ENCODE measurements around the gene EPB41L4B.

The EPB41L4B gene

DNA sequence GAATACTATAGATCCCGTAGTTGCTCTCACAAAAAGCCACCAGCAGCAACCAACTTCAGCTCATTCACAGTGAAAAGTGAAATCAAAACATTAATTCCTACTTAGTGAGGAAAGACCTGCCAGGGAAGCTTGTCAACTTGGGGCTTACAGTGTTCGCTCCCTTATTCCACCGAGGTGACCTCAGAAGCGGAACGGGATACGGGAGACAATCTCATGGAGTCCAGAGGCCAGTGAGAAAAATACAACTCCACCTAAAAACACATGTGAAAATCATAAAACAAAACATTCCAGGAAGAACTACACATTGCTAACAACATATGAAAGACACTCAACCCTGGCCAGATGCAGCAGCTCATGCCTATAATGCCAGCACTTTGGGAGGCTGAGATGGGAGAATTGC lies 11.6 kb downstream of the EPB41L4B start:
- TF ChIP-seq, protein P1, sequence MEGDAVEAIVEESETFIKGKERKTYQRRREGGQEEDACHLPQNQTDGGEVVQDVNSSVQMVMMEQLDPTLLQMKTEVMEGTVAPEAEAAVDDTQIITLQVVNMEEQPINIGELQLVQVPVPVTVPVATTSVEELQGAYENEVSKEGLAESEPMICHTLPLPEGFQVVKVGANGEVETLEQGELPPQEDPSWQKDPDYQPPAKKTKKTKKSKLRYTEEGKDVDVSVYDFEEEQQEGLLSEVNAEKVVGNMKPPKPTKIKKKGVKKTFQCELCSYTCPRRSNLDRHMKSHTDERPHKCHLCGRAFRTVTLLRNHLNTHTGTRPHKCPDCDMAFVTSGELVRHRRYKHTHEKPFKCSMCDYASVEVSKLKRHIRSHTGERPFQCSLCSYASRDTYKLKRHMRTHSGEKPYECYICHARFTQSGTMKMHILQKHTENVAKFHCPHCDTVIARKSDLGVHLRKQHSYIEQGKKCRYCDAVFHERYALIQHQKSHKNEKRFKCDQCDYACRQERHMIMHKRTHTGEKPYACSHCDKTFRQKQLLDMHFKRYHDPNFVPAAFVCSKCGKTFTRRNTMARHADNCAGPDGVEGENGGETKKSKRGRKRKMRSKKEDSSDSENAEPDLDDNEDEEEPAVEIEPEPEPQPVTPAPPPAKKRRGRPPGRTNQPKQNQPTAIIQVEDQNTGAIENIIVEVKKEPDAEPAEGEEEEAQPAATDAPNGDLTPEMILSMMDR (IDR thresholded peaks at IDR 0.05; ENCODE audit: borderline replicate concordance, insufficient read depth, low read depth, low read length), result no peak
- H3K4me3 ChIP-seq (ENCODE audit: low read depth, low read length), result no peak overlapping the region

DNA sequence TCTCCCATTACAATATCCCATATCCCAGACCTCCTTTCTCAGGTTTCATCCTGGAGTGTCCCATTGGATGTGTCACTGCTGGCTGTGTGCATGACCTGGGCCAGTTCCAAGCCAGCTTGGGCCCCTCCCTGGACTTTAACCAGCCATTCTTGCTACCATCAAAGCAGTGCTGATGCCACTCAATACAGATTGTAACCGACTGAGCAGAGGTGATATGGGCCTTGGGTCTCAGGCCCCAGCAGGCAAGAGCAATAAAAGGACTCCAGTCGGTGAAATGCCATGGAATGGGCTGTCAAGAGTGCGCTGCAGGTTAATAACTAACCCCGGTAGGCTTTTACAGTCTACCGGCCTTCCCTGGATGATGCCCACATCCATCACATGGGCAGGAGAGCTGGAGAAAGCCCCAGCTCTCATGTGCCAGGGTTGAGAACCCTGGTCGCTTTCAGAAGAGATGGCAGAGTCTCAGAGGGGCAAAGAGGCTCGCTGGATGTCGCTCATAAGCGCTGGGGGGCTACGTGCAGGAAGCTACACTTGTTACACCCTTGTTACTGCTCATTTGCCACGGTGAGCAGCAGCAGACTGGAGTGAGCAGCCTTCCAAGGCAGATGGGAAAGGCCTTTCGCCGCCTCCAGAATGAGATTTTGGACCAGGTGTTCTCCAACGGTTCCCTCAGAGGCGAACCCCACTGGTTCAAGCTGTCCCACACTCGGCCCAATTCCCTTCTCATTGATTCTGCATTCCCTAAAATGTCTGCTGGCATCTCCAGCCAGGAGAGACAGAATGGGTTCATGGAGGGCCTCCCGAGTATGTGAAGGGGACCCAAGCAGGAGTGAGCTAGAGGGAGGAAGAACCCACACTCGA lies 13.2 kb downstream of the EPB41L4B start:
- H3K4me3 ChIP-seq (ENCODE audit: low read depth, low read length), result no peak overlapping the region
- TF ChIP-seq, protein P1 (IDR thresholded peaks at IDR 0.05; ENCODE audit: borderline replicate concordance, insufficient read depth, low read depth, low read length), result no peak

DNA sequence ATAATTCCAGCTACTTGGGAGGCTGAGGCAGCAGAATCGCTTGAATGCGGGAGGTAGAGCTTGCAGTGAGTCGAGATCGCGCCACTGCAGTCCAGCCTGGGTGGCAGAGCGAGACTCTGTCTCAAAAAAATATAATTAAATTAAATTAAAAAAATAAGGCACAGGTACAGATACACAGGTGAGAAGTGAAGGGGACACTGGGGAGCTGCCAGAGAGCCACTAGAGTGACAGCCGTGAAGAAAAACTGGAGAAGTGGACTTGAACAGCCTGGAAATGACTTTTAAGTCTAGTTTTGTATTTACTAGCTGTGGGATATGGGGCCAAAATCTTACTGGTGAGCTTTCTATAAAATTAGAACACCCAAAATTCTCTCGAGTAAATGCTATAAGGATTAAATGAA lies 15.1 kb downstream of the EPB41L4B start:
- TF ChIP-seq, protein P1 (IDR thresholded peaks at IDR 0.05; ENCODE audit: borderline replicate concordance, insufficient read depth, low read depth, low read length), result no peak
- no peak overlapping the region for H3K4me3 ChIP-seq (ENCODE audit: low read depth, low read length)

DNA sequence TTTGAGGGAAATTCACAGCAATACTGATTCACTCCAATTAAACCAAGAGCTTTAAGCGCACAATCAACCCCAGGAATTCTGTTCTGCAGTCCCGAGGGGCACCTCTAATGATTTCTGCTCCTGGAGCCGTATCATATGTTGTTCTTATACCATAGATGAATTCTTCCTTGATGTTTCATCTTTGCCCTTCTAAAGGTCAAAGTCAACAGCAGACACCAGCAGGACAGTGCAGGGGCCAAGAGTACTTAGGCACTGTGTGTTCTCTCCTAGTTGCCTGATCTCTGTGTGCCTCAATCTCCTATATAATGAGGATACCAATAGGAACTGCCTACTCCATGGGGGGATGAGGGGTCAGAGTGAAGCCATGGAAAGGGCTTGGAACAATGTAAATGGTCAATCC lies 16.5 kb downstream of the EPB41L4B start:
- TF ChIP-seq, protein P1 (IDR thresholded peaks at IDR 0.05; ENCODE audit: borderline replicate concordance, insufficient read depth, low read depth, low read length), result no peak

DNA sequence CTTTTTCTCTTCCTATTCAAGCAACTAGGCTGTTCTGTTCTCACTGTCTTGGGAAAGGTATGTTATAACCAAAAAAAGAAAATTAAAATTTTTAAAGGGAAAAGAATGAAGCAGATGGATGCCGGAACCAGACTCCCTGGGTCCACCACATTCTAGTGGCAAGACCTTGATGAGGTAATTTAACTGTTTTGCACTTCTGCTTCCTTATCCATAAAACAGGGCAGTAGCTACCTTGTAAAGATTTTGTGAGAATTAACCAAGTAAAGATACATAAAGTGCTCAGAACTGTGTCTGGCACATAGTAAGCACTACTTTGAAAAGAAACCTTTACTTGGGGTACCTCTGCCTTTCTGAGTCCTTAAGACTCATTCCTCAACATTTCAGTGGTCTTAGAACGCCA lies 17.0 kb downstream of the EPB41L4B start:
- TF ChIP-seq, protein P1 (IDR thresholded peaks at IDR 0.05; ENCODE audit: borderline replicate concordance, insufficient read depth, low read depth, low read length), result no peak
- H3K4me3 ChIP-seq (ENCODE audit: low read depth, low read length), result no peak overlapping the region

More for the DNA sequence above, 16.5 kb downstream of the EPB41L4B start:
- no peak overlapping the region for H3K4me3 ChIP-seq (ENCODE audit: low read depth, low read length)

DNA sequence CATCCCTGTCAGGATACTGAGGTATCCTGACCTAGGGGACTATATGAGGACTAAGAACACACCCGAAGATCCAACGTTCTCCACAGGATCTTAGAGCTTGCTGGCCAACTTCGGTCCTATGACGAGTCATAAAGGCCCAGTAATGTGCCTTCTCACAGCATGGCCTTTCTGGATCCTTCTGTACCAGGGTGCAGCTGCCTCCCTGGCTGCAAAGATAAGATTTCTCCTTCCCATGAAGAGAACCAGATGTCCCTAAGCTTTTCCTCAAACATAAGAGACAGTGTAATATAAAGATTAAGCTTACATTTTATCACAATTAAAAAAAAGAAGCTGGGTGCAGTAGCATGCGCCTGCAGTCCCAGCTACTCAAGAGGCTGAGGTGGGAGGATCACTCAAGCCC lies 18.3 kb downstream of the EPB41L4B start:
- TF ChIP-seq, protein P1 (IDR thresholded peaks at IDR 0.05; ENCODE audit: borderline replicate concordance, insufficient read depth, low read depth, low read length), result no peak
- H3K4me3 ChIP-seq (ENCODE audit: low read depth, low read length), result no peak overlapping the region

DNA sequence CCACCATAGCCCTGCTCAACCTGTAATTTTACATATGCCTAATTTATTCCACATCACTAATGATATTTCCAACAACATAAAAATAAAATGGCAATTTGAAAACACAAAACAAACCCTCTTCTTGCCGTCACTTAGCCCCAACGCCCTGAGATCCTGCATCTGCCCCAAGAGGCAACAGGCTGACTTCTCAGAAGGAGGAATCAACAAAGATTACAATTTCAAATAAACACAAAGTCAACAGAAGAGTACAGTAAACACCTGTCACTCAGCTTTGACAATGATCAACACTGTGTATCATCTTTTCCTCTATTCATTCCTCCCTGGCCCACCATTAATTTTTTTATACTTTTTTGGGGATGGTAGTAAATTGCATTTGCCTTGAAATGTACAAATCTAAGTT lies 19.8 kb downstream of the EPB41L4B start:
- H3K4me3 ChIP-seq (ENCODE audit: low read depth, low read length), result no peak overlapping the region
- TF ChIP-seq, protein P1 (IDR thresholded peaks at IDR 0.05; ENCODE audit: borderline replicate concordance, insufficient read depth, low read depth, low read length), result no peak

Measured in GM12875 (cell line).